ENCODE measurements around the gene ALDH1L1. TPM values are rescaled to one million over a fixed set of nuclear protein-coding genes. Genes with fewer than 3 reads are reported as not detected.
A peak's percentile ranks its signal among the peaks of the same experiment; 100 is the strongest.

The ALDH1L1 gene
- total RNA-seq, 4 donors from 2014 or later = 5.9 to 32.2 (median 16.1) TPM

DNA sequence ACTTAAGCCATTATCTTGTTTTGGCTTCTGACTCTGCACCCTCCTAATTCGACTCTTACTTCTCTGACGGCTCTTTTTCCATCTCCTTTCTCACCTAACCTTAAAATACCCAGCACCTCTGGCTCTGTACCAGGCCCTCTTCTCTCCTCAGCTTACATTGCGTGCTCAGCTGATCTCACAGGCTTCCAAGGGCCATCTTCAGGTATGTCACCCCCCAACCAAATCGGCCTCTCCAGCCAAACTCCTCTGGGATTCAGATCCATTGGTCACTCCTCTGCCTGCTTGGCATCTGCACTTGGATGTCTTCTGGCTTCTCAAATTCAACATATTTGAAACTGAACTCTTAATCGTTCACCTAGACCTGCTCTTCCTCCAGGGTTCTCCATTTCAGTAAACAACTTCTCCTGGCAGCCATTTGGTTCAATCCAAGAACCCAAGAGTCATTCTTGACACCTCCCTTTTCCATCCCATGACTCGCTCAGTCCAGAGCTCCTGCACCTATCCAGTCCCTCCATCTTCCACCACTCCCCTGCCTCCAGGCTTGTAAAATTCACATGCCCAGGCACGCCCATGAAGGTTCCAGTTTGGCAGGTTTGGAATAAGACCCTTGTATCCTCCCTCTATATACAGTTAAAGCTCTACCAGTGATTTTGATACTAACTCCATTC is 61.2 kb downstream of the ALDH1L1 start:
- Histone ChIP-seq H3K27me3 (no peaks in the 10 kb centered on the region), H3K27ac (no peak overlapping the region), H3K4me3 (no peak overlapping the region), H3K36me3 (no peaks in the 10 kb centered on the region), H3K9me3 (no peaks in the 10 kb centered on the region), H3K4me1 (no peaks in the 10 kb centered on the region)
- intact Hi-C loops (cut with DNase I; ENCODE audit: low total_unique reads) = no loop called here
- WGBS, 2 donors (ENCODE audit: low coverage in 1 of 2) = 73 to 94% methylated on average over 4 to 7 of the region's 7 CpGs
- in situ Hi-C loops (cut with MboI; ENCODE audit: low pct_ligation_motif_present in 1 of 4, low pct_unique_long_range_greater_than_20kb in 1 of 4, low sequenced_read_pairs in 3 of 4) = no loop called here
- DNase-seq = peak; percentile 7
- TF ChIP-seq EP300 (IDR thresholded peaks at IDR 0.05; ENCODE audit: low read depth) = no peak
- TF ChIP-seq POLR2AphosphoS5 (IDR thresholded peaks at IDR 0.05) = no peak
- no peak for TF ChIP-seq POLR2A (IDR thresholded peaks at IDR 0.05)
- TF ChIP-seq, protein P1, sequence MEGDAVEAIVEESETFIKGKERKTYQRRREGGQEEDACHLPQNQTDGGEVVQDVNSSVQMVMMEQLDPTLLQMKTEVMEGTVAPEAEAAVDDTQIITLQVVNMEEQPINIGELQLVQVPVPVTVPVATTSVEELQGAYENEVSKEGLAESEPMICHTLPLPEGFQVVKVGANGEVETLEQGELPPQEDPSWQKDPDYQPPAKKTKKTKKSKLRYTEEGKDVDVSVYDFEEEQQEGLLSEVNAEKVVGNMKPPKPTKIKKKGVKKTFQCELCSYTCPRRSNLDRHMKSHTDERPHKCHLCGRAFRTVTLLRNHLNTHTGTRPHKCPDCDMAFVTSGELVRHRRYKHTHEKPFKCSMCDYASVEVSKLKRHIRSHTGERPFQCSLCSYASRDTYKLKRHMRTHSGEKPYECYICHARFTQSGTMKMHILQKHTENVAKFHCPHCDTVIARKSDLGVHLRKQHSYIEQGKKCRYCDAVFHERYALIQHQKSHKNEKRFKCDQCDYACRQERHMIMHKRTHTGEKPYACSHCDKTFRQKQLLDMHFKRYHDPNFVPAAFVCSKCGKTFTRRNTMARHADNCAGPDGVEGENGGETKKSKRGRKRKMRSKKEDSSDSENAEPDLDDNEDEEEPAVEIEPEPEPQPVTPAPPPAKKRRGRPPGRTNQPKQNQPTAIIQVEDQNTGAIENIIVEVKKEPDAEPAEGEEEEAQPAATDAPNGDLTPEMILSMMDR (IDR thresholded peaks at IDR 0.05) = no peak

DNA sequence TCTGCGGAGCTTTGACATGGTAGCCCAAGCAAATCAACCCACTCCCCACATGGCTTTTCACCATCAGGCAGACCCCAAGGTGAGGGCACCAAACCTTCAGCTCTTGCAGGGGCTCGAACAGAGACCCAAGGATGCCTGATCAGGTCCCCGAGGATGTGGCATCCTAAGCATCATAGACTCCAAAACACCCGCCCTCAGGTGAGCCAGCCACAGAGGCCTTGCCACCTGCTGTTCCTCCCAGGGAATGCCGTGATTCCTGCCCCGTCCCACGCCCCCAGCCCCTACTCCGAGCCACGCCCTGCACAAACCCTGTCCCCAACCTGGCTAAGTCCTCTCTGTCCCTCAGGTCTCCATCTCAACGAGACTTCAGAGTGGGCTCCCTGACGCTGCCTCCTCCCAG is 61.8 kb downstream of the ALDH1L1 start:
- in situ Hi-C loops (cut with MboI; ENCODE audit: low pct_ligation_motif_present in 1 of 4, low pct_unique_long_range_greater_than_20kb in 1 of 4, low sequenced_read_pairs in 3 of 4) = no loop called here
- TF ChIP-seq, protein P1 (IDR thresholded peaks at IDR 0.05) = no peak
- TF ChIP-seq EP300 (IDR thresholded peaks at IDR 0.05; ENCODE audit: low read depth) (no peak), POLR2A (IDR thresholded peaks at IDR 0.05) (no peak), POLR2AphosphoS5 (IDR thresholded peaks at IDR 0.05) (no peak)
- no peaks in the 10 kb centered on the region for H3K36me3 ChIP-seq
- 76 to 78% methylated on average over 2 to 11 of the region's 11 CpGs for WGBS, 2 donors (ENCODE audit: low coverage in 1 of 2)
- no peak overlapping the region for H3K4me3 ChIP-seq
- no peak overlapping the region for H3K27ac ChIP-seq
- DNase-seq = peak; percentile 3
- intact Hi-C loops (cut with DNase I; ENCODE audit: low total_unique reads) = no loop called here
- H3K9me3 ChIP-seq = no peaks in the 10 kb centered on the region
- H3K4me1 ChIP-seq = no peaks in the 10 kb centered on the region
- H3K27me3 ChIP-seq = no peaks in the 10 kb centered on the region

DNA sequence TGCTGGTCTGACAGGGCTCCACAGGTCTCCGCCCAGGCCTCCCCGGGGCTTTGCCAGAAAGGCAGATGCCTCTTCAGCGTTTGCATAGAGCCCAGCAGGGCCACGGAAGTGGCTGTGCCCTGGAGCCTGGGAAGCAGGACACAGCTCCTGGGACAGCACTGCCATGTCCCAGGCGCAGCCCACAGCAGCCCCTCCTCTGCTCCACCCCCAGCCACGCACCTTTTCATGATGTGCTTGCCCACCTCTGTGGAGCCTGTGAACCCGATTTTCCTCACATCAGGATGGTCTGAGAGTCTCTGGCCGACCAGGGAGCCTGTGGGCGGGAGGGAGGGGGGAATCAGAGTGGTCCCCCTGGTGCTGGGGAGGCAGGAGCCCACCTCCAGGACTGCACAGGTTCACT is 62.6 kb downstream of the ALDH1L1 start:
- Histone ChIP-seq H3K4me1 (no peaks in the 10 kb centered on the region), H3K9me3 (no peaks in the 10 kb centered on the region), H3K27me3 (no peaks in the 10 kb centered on the region), H3K36me3 (no peaks in the 10 kb centered on the region), H3K27ac (no peak overlapping the region), H3K4me3 (no peak overlapping the region)
- intact Hi-C loops (cut with DNase I; ENCODE audit: low total_unique reads) = no loop called here
- TF ChIP-seq POLR2A (IDR thresholded peaks at IDR 0.05) = no peak
- no peak for TF ChIP-seq EP300 (IDR thresholded peaks at IDR 0.05; ENCODE audit: low read depth)
- TF ChIP-seq, protein P1 (IDR thresholded peaks at IDR 0.05) = no peak
- TF ChIP-seq POLR2AphosphoS5 (IDR thresholded peaks at IDR 0.05) = no peak
- DNase-seq = peak; percentile 2
- WGBS, 2 donors (ENCODE audit: low coverage in 1 of 2) = 77% methylated on average over 9 of the region's 9 CpGs; no CpG with 5 or more reads in 1 of the 2 donors
- in situ Hi-C loops (cut with MboI; ENCODE audit: low pct_ligation_motif_present in 1 of 4, low pct_unique_long_range_greater_than_20kb in 1 of 4, low sequenced_read_pairs in 3 of 4) = no loop called here

DNA sequence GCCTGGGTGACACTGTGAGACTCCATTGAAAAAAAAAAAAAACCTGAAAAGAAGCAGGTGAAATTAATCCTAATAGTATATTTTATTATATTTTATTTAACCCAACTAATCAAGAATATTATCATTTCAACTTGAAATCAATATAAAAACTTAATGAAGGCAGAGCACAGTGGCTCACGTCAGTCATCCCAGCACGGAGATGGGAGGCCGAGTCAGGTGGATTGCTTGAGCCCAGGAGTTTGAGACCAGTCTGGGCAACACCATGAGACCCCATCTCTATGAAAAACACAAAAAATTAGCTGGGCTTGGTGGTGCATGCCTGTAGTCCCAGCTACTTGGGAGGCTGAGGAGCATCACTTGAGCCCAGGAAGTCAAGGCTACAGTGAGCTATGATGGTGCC is 63.2 kb downstream of the ALDH1L1 start:
- Histone ChIP-seq H3K27me3 (no peaks in the 10 kb centered on the region), H3K36me3 (no peaks in the 10 kb centered on the region), H3K9me3 (no peaks in the 10 kb centered on the region), H3K27ac (no peak overlapping the region), H3K4me3 (no peak overlapping the region), H3K4me1 (no peaks in the 10 kb centered on the region)
- no peak for DNase-seq
- in situ Hi-C loops (cut with MboI; ENCODE audit: low pct_ligation_motif_present in 1 of 4, low pct_unique_long_range_greater_than_20kb in 1 of 4, low sequenced_read_pairs in 3 of 4) = no loop called here
- WGBS, 2 donors (ENCODE audit: low coverage in 1 of 2) = 93 to 94% methylated on average over 2 to 3 of the region's 3 CpGs
- intact Hi-C loops (cut with DNase I; ENCODE audit: low total_unique reads) = no loop called here
- TF ChIP-seq EP300 (IDR thresholded peaks at IDR 0.05; ENCODE audit: low read depth) = no peak
- no peak for TF ChIP-seq POLR2A (IDR thresholded peaks at IDR 0.05)
- TF ChIP-seq, protein P1 (IDR thresholded peaks at IDR 0.05) = no peak
- TF ChIP-seq POLR2AphosphoS5 (IDR thresholded peaks at IDR 0.05) = no peak

All from transverse colon (tissue), 4 donors.